ENCODE results near the gene CSNK2A2. TPM values are rescaled to one million over a fixed set of nuclear protein-coding genes. Genes with fewer than 3 reads are reported as not detected.

The CSNK2A2 gene
- total and polyA plus RNA-seq, 2 of the 8 experiments (the other 6 are each of a cell fraction or from before 2014, with no cell fraction given): 37.9 to 128 TPM

GRCh38 chr16:58158725-58159124, 39.2 kb downstream of the CSNK2A2 start (continued):
- TF ChIP-seq RNF2 (IDR thresholded peaks at IDR 0.05; ENCODE audit: borderline replicate concordance, low read depth, low read length, missing control alignments, poor library complexity, severe bottlenecking) (no peak), ASH2L (IDR thresholded peaks at IDR 0.05; ENCODE audit: low read length) (no peak), SP2 (IDR thresholded peaks at IDR 0.05; ENCODE audit: low read length) (no peak), ATF2 (IDR thresholded peaks at IDR 0.05; ENCODE audit: low read length) (no peak), NANOG (IDR thresholded peaks at IDR 0.05; ENCODE audit: insufficient read depth, low read depth, low read length, poor library complexity, severe bottlenecking) (no peak), USF2 (IDR thresholded peaks at IDR 0.05; ENCODE audit: low read length) (no peak), CBX5 (IDR thresholded peaks at IDR 0.05; ENCODE audit: low read depth, low read length) (no peak), SP1 (IDR thresholded peaks at IDR 0.05; ENCODE audit: low read depth, low read length) (no peak), SP4 (IDR thresholded peaks at IDR 0.05; ENCODE audit: low read length) (no peak)

Data from H1 (cell line).